Measurements from ENCODE around the gene DNM3.
A peak's percentile ranks its signal among the peaks of the same experiment; 100 is the strongest.

The DNM3 gene

DNA sequence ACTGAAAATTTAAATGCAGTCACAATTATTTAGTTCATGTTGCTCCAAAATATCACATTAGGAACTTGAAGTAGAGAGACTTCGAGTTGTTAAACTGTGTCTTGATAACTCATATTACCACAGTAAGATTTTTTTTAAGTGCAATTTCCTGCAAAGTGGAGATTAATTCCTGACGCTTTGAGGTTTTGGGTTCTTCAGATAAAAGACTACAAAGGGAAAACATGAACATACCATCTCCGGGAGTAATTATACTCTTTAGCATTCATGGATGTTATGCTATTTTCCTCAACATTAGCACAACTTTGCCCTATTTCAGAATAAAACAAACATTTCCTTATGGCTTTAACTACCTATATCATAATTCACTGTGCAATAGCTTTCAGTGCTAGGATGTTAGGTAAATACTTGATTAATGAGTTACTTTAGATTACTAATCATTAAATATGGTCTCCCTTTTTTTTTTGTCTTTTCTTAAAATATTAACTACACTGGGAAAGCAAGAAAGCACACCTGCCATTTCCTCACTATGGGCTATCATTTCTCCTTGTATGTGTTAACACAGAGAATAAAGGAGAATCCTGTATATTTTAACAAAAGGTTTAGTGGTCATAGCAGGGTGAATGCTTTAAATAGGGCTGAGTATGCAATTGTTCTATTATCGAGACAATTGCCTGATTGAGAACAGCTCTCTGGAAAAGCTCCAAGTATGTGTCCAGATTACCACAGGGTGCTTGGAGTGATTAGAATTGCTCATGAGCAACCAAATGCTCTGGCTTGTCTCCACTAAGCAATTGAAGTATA is 326.7 kb downstream of the DNM3 start:
- no peaks in the 10 kb centered on the region for H3K4me1 Mint-ChIP-seq
- H3K4me3 Mint-ChIP-seq, result no peak overlapping the region
- DNase-seq, result no peak
- H3K36me3 Mint-ChIP-seq, result no peaks in the 10 kb centered on the region
- H3K27ac Mint-ChIP-seq, result no peak overlapping the region
- CTCF ChIA-PET, result interaction anchor here (0.7 to 0.8 kb wide), 2 partner anchors 78 to 95 kb away, joined by 3 read pairs; no protein-coding TSS in a partner anchor
- no peaks in the 10 kb centered on the region for H3K27me3 Mint-ChIP-seq
- no peaks in the 10 kb centered on the region for H3K9me3 Mint-ChIP-seq

DNA sequence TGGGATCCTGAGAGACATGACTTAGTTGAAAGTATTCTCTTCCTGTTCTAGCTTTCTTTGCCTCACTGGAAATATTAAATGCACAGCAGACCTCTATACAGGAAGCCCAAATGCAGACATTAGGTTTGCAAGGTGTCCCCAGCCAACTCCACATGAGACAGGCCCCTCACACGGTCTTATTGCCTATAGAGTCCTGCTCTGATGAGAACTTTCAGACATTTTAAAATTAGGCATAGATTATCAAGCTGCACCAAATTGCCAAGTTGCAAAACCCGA is 327.2 kb downstream of the DNM3 start:
- Mint-ChIP-seq H3K4me1 (no peaks in the 10 kb centered on the region), H3K27me3 (no peaks in the 10 kb centered on the region), H3K36me3 (no peaks in the 10 kb centered on the region), H3K9me3 (no peaks in the 10 kb centered on the region), H3K4me3 (no peak overlapping the region), H3K27ac (no peak overlapping the region)
- CTCF ChIA-PET, result no interaction called here
- DNase-seq, result no peak

DNA sequence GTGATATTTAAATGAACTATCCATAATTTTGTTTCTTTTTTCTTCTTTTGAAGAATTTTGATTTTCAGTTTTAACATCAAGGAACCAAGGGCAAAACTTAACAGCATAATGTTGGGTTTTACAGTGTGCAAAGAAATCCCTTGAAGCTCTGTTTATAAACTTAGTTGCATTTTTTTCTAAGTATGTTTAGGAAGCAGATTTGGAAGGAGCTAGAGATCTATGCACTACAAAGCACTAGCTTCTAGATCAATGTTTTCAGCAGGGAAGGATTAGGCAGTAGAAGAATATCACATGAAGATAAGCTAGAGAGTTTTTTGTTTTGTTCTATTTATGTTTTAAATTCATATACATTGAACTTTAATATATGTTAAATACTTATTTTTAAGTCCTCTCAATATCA is 328.5 kb downstream of the DNM3 start:
- H3K9me3 Mint-ChIP-seq, result no peaks in the 10 kb centered on the region
- CTCF ChIA-PET, result interaction anchor here (1.0 kb wide), 1 partner anchor 9 kb away, joined by 3 read pairs; no protein-coding TSS in a partner anchor

DNA sequence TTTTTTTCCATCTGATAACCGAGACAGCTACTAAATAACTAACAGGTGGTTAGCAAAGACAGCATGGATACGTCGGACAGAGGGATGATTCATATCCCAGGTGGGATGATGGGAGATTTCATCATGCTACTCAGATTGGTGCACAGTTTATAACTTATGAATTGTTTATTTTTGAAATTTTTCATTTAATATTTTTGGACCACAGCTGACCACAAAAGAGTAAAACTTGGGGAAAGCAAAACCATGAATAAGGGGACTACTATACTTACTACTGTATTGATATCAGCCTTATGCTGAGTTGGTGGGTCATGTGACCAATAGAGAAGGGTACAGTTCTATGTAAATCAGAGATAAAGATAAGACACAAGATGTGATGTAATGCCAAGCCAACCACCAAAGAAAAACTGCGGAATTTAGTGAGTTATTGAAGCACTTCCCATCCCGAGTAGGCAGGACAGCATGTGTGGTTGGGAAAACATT is 331.1 kb downstream of the DNM3 start:
- Mint-ChIP-seq H3K27me3 (no peaks in the 10 kb centered on the region), H3K9me3 (no peaks in the 10 kb centered on the region), H3K4me1 (no peaks in the 10 kb centered on the region), H3K4me3 (no peak overlapping the region), H3K27ac (no peak overlapping the region), H3K36me3 (no peaks in the 10 kb centered on the region)
- CTCF ChIA-PET, result no interaction called here
- DNase-seq, result no peak

More for the DNA sequence above, 328.5 kb downstream of the DNM3 start:
- Mint-ChIP-seq H3K4me1 (no peaks in the 10 kb centered on the region), H3K27me3 (no peaks in the 10 kb centered on the region), H3K36me3 (no peaks in the 10 kb centered on the region), H3K27ac (no peak overlapping the region), H3K4me3 (no peak overlapping the region)
- no peak for DNase-seq

DNA sequence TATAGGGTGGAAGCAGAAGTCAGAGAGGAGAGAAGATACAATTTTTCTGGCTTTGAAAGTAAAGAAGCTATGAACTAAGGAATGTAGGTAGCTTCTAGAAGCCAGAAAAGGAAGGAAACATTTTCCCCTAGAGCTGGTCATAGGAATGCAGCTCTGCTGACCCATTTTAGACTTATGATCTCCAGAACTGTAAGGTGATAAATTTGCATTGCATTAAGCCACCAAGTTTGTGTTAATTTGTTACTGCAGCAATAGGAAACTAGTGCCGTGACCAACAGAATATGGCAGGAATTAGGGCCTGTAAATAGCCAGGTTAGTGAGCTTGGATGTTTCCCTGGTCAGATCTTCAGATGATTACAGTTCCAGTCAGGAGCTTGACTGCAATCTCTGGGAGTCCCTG is 334.9 kb downstream of the DNM3 start:
- Mint-ChIP-seq H3K4me3 (no peak overlapping the region), H3K9me3 (no peaks in the 10 kb centered on the region), H3K4me1 (peaks cover 13% of the 10 kb centered on the region), H3K27ac (no peak overlapping the region), H3K27me3 (no peaks in the 10 kb centered on the region), H3K36me3 (no peaks in the 10 kb centered on the region)
- DNase-seq, result no peak
- CTCF ChIA-PET, result no interaction called here

DNA sequence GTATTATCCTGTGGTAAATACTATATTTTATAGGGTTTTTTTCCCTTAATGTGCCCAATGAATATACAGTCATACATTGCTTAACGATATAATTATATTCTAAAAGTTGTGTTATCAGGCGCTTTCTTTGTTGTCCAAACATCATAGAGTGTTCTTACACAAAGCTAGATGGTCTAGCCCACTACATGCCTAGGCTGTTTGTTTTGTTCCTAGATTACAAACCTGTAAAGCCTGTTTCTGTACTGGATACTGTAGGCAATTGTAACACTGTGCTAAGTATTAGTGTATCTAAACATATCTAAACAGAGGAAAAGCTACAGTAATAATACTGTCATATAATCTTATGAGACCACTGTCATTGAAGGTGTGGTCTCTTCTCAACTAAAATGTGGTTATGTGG is 336.6 kb downstream of the DNM3 start:
- Mint-ChIP-seq H3K4me3 (no peak overlapping the region), H3K36me3 (peaks cover 2% of the 10 kb centered on the region), H3K9me3 (no peaks in the 10 kb centered on the region), H3K27ac (no peak overlapping the region), H3K27me3 (no peaks in the 10 kb centered on the region), H3K4me1 (peaks cover 29% of the 10 kb centered on the region)
- CTCF ChIA-PET, result no interaction called here
- no peak for DNase-seq

DNA sequence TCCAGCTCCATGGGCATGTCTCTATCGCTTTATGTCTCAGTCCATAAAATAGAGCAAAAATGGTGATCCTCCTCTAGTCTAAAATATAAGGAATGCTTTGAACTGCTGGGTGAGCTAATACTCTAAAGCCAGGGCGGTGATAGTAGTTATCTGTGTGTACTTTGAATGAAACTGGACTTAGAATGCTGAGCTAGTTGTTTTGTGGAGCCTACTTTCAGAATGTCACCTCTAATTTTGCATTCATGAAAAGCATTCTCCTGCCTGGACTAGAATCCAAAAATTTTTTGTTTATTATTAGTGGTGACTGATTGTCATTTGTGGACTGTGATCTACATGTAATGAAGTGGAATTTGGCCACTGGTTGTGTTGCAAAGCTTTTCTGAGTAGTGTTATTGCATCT is 337.6 kb downstream of the DNM3 start:
- Mint-ChIP-seq H3K4me3 (no peak overlapping the region), H3K36me3 (peaks cover 2% of the 10 kb centered on the region), H3K27ac (no peak overlapping the region), H3K4me1 (peaks cover 32% of the 10 kb centered on the region), H3K9me3 (no peaks in the 10 kb centered on the region), H3K27me3 (no peaks in the 10 kb centered on the region)
- DNase-seq, result no peak
- CTCF ChIA-PET, result interaction anchor here (1.4 kb wide), 1 partner anchor 9 kb away, joined by 3 read pairs; no protein-coding TSS in a partner anchor

DNA sequence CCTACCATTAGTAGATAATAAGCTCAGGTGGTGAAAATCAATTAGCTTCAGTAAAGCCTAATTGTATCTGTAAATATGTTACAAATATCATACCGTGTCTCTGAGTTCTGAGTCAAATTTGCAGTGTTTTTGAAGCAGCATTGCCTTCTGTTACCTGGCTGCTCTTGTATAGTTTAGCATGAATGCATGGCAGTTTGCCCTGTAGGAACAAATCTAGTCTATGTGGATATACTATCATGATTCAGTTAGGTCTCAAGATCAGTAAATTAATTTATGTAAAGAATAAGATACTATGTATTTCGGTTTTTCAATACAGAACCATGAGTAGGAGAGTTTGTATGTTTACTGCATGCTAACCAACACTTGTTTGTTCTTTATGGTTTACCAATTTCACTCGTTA is 338.6 kb downstream of the DNM3 start:
- Mint-ChIP-seq H3K4me1 (peaks cover 41% of the 10 kb centered on the region), H3K27me3 (no peaks in the 10 kb centered on the region), H3K4me3 (peak overlapping the region; percentile 22), H3K9me3 (no peaks in the 10 kb centered on the region), H3K36me3 (peaks cover 5% of the 10 kb centered on the region), H3K27ac (peak overlapping the region; percentile 98)
- CTCF ChIA-PET, result interaction anchor here (0.6 to 1.5 kb wide), 3 partner anchors 27 to 215 kb away, joined by 3 to 6 read pairs (median 3); no protein-coding TSS in a partner anchor
- DNase-seq, result no peak

DNA sequence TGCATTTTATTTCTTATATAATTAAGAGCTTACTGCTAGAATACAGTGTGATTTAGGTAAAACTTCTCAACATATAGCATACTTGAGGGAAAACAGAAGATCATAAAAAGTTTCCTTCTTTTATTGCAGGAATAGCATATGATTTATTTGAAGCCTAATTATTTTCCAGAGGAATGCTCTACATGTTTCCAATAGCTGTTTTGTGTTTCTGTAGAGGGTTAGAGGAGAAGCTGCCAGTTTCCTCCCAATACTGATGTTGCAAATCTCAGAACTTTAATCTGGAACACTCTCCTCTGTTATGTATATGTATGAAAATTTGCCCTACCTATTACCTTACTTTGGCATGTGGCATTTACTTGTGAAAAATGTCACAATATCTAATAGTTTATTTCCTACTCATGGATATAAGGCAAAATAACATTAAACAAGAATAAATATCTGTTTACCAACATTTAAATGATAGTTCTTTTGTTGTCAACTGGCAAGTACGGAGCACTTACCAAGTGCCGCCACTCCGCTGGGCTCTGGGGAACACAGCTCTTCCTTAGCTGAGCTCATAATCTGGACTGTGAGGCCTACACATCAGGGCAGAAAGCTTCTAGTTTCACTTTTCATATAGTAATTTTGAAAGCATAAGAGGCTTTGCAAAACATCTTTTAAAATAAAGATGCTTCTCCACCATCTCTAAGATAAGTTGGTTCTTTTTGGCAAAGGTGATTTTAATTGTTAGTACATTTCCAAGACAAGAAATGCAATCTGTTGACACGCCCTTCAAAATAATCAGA is 339.4 kb downstream of the DNM3 start:
- CTCF ChIA-PET, result interaction anchor here (0.6 to 1.5 kb wide), 5 partner anchors 14 to 218 kb away, joined by 3 to 6 read pairs (median 3); no protein-coding TSS in a partner anchor
- H3K4me1 Mint-ChIP-seq, result peaks cover 49% of the 10 kb centered on the region
- peaks cover 5% of the 10 kb centered on the region for H3K36me3 Mint-ChIP-seq
- no peaks in the 10 kb centered on the region for H3K27me3 Mint-ChIP-seq
- H3K9me3 Mint-ChIP-seq, result no peaks in the 10 kb centered on the region
- peak overlapping the region; percentile 58 for H3K4me3 Mint-ChIP-seq
- H3K27ac Mint-ChIP-seq, result peak overlapping the region; percentile 98
- peak; percentile 66 for DNase-seq

DNA sequence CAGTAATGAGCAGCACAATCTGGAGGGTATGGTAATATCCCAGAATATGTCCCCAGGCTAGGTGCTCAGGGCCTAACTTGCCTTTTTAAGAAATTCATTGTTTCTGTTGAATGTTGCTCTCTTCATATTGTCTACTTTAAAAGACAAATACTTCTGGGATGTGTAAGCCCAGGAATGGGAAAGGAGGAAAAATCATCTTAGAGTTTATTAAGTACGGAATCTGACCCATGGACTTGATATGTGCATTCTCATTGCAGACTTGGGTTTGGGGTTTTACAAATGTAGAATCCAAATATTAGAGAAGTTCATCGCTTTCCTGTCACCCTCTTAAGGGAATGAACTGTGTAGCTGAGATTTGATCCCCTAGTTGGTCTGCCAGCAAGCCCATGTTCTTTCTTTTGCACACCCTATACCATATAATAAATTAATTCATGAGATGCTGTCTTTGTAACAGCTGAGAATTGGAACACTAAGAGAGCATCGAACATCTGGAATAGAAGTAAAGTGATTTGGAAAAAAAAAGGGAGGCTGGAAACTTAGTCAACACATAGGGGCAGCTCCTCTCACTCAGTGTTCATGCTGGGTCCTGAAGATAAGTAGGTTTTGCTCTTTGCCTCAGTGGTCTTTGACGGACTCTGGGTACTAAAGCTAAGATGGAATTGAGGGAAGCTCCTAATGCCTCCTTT is 343.4 kb downstream of the DNM3 start:
- DNase-seq, result no peak
- CTCF ChIA-PET, result interaction anchor here (1.0 kb wide), 1 partner anchor 94 kb away, joined by 3 read pairs; no protein-coding TSS in a partner anchor
- Mint-ChIP-seq H3K9me3 (peaks cover 2% of the 10 kb centered on the region), H3K27ac (peak overlapping the region; percentile 42), H3K4me1 (peaks cover 61% of the 10 kb centered on the region), H3K4me3 (no peak overlapping the region), H3K36me3 (peaks cover 6% of the 10 kb centered on the region), H3K27me3 (no peaks in the 10 kb centered on the region)

DNA sequence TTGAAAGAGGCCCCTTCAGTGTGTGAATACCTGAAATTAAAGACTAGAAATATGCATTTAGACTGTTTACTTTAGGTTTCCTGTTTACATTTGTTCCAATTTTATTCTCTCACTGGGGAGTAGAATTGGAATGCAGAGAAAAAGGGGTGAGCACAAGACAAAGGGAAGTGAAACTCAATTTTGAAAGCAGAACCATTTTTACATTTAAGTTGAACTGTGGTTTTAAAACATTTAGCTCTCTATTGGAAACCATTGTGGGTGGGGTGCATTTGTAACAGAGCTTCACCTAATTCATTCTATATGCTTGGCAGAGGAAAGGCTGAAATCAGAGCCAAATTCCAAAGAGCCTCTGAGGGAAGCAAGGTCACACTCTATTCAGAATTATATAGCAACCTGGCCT is 343.9 kb downstream of the DNM3 start:
- peaks cover 57% of the 10 kb centered on the region for H3K4me1 Mint-ChIP-seq
- H3K27ac Mint-ChIP-seq, result peak overlapping the region; percentile 46
- H3K36me3 Mint-ChIP-seq, result peaks cover 6% of the 10 kb centered on the region
- no peak overlapping the region for H3K4me3 Mint-ChIP-seq
- peaks cover 2% of the 10 kb centered on the region for H3K9me3 Mint-ChIP-seq
- no peaks in the 10 kb centered on the region for H3K27me3 Mint-ChIP-seq
- DNase-seq, result no peak
- CTCF ChIA-PET, result interaction anchor here (1.0 kb wide), 1 partner anchor 94 kb away, joined by 3 read pairs; no protein-coding TSS in a partner anchor

DNA sequence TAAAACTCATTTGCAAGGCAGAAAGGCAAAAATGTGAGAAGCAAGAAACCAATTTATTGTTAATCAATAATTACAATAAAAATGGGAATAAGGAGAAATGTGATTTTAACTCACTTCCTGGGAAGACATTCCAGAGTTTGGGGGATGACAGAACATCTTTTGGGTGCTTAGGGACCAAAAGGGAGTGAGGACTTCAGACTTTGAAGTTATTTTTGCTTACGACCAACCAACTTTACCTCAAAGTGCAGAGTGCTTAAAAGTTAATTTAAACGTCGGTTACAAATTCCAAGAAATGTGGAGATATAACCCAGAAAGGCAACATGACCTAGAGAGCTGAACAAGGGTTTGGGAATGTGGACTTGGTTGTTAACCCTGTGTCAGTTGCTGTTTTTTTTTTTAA is 344.7 kb downstream of the DNM3 start:
- Mint-ChIP-seq H3K27me3 (no peaks in the 10 kb centered on the region), H3K36me3 (peaks cover 7% of the 10 kb centered on the region), H3K4me1 (peaks cover 51% of the 10 kb centered on the region), H3K27ac (no peak overlapping the region), H3K4me3 (no peak overlapping the region), H3K9me3 (peaks cover 2% of the 10 kb centered on the region)
- CTCF ChIA-PET, result no interaction called here
- no peak for DNase-seq

DNA sequence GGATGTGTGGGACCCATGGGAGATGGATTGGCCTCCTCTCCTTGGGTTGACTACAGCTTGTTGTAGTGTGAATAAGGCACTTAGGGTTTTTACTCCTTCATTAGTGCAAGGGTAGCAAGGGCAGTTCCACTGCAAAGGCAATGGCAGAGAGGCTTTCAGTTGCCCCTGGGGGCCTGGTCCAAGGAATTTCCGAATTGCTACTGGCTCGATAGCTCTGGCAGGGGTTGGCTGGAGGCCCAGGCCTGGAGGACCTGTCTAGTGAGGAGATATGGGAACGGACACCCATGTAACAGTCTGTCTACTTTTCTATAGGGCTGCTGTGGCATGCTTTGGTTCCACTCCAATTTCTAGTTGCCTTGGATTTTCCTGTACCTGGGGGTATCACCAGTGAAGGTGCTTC is 360.3 kb downstream of the DNM3 start:
- CTCF ChIA-PET, result no interaction called here
- Mint-ChIP-seq H3K27me3 (no peaks in the 10 kb centered on the region), H3K9me3 (peaks cover 32% of the 10 kb centered on the region), H3K27ac (no peak overlapping the region), H3K4me1 (no peaks in the 10 kb centered on the region), H3K36me3 (peaks cover 14% of the 10 kb centered on the region), H3K4me3 (no peak overlapping the region)
- no peak for DNase-seq

DNA sequence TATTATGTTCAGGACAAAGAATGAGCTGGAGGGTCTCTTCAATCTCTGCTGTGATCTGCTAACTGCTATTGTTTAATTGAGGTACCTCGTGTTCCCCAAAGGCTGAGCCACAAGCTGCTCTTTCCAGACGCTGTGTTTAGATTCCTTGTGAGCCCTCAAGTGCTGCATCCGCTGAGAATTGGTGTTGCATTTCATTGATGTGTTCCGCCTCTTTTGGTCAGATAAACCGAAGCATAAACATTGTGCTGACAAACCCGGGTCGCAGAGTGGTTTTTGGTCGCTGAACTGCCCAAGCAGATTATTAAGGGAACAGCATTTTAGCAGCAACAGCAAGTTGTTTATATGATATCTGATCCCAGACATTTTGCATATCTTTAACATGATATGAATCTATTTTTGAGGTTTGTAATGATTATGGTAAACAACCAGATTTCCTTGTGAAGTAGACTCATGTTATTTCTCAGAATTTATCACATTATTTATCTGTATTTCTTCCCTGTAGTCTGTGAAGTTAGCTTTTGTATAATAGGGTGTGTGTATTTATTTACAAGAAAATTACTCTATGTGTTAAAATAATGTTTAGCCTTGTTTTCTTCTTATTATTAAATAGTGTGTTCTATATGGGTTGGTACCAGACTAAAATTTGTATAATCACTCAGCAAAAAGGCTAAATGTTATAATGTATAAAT is 362.0 kb downstream of the DNM3 start:
- Mint-ChIP-seq H3K4me1 (no peaks in the 10 kb centered on the region), H3K36me3 (peaks cover 14% of the 10 kb centered on the region), H3K4me3 (no peak overlapping the region), H3K9me3 (peaks cover 17% of the 10 kb centered on the region), H3K27ac (no peak overlapping the region), H3K27me3 (no peaks in the 10 kb centered on the region)
- DNase-seq, result no peak
- CTCF ChIA-PET, result no interaction called here

Measured in activated naive CD4-positive, alpha-beta T cell treated with anti-CD3 and anti-CD28 coated beads, Interleukin-2, amount 10 ng/mL, durations not matched to agents 7 days and 5 days (primary cell).